SK-N-SH treated with all-trans-retinoic acid at 6 μM for 48 hours (cell line): ENCODE results near the gene PRPF31.
A peak's percentile ranks its signal among the peaks of the same experiment; 100 is the strongest.

Source experiments
- ATAC-seq: fragments of 200-7000 bp; cut with Tn5 transposase; 3 replicates; pipeline ENCODE4 v1.9.1; 2020; ENCODE audit warnings: mild to moderate bottlenecking, moderate library complexity
- ARNTL ChIP-seq: fragments of 450-650 bp; formaldehyde crosslinking; IDR thresholded peaks from 2 replicates; pipeline ENCODE4 v1.5.0; 2020; ENCODE audit warnings: low read depth, mild to moderate bottlenecking, moderate library complexity, borderline replicate concordance
- BACH2 ChIP-seq: fragments of 250-450 bp; sonication (Bioruptor Pico); IDR thresholded peaks from 2 replicates; pipeline ENCODE4 v1.9.0; 2021; ENCODE audit warnings: mild to moderate bottlenecking, borderline replicate concordance
- CREB5 ChIP-seq: fragments of 250-450 bp; sonication (Bioruptor Pico); IDR thresholded peaks from 2 replicates; pipeline ENCODE4 v1.5.1; 2020; ENCODE audit warnings: low read depth, mild to moderate bottlenecking, moderate library complexity
- CSDC2 ChIP-seq: fragments of 250-450 bp; sonication (Bioruptor Pico); IDR thresholded peaks from 2 replicates; pipeline ENCODE4 v1.5.0; 2020; ENCODE audit warnings: mild to moderate bottlenecking, moderate library complexity
- CSRNP3 ChIP-seq: fragments of 250-450 bp; sonication (Bioruptor Pico); IDR thresholded peaks from 2 replicates; pipeline ENCODE4 v1.5.1; 2021; ENCODE audit warnings: mild to moderate bottlenecking, moderate library complexity
- ESRRG ChIP-seq: fragments of 250-450 bp; sonication (Bioruptor Pico); IDR thresholded peaks from 2 replicates; pipeline ENCODE4 v1.6.1; 2021; ENCODE audit warnings: mild to moderate bottlenecking
- GLIS3 ChIP-seq: fragments of 250-450 bp; sonication (Bioruptor Pico); IDR thresholded peaks from 2 replicates; pipeline ENCODE4 v1.5.0; 2020; ENCODE audit warnings: mild to moderate bottlenecking, moderate library complexity
- ISL1 ChIP-seq: fragments of 250-450 bp; sonication (Bioruptor Pico); IDR thresholded peaks from 2 replicates; pipeline ENCODE4 v2.1.2; 2022; ENCODE audit warnings: mild to moderate bottlenecking, moderate library complexity
- PPARA ChIP-seq: fragments of 250-450 bp; sonication (Bioruptor Pico); IDR thresholded peaks from 2 replicates; pipeline ENCODE4 v1.5.0; 2020; ENCODE audit warnings: mild to moderate bottlenecking, borderline replicate concordance
- RARB ChIP-seq: fragments of 250-450 bp; sonication (Bioruptor Pico); IDR thresholded peaks from 2 replicates; pipeline ENCODE4 v1.8.0; 2021; ENCODE audit warnings: mild to moderate bottlenecking, moderate library complexity
- SNAI2 ChIP-seq: fragments of 250-450 bp; sonication (Bioruptor Pico); IDR thresholded peaks from 2 replicates; pipeline ENCODE4 v1.5.0; 2020; ENCODE audit warnings: mild to moderate bottlenecking, moderate library complexity
- TCF4 ChIP-seq: fragments of 250-450 bp; sonication (Bioruptor Pico); IDR thresholded peaks from 2 replicates; pipeline ENCODE4 v1.8.0; 2021; ENCODE audit warnings: mild to moderate bottlenecking, moderate library complexity, borderline replicate concordance
- TOX ChIP-seq: fragments of 250-450 bp; sonication (Bioruptor Pico); IDR thresholded peaks from 2 replicates; pipeline ENCODE4 v1.8.0; 2021; ENCODE audit warnings: mild to moderate bottlenecking, moderate library complexity, borderline replicate concordance
- ZC3H10 ChIP-seq: fragments of 250-450 bp; sonication (Bioruptor Pico); IDR thresholded peaks from 2 replicates; pipeline ENCODE4 v1.5.1; 2021; ENCODE audit warnings: mild to moderate bottlenecking, moderate library complexity
- ZFP3 ChIP-seq: fragments of 250-450 bp; sonication (Bioruptor Pico); IDR thresholded peaks from 2 replicates; pipeline ENCODE4 v1.5.0; 2020; ENCODE audit warnings: mild to moderate bottlenecking, moderate library complexity
- ZNF565 ChIP-seq: fragments of 450-650 bp; formaldehyde crosslinking; conservative IDR thresholded peaks from 2 replicates; pipeline ENCODE4 v1.5.0; 2020; ENCODE audit warnings: low read depth, mild to moderate bottlenecking, moderate library complexity
- ZNF70 ChIP-seq: fragments of 450-650 bp; formaldehyde crosslinking; IDR thresholded peaks from 2 replicates; pipeline ENCODE4 v1.5.0; 2020; ENCODE audit warnings: mild to moderate bottlenecking, moderate library complexity
- ZNF8 ChIP-seq: fragments of 450-650 bp; formaldehyde crosslinking; IDR thresholded peaks from 2 replicates; pipeline ENCODE4 v1.5.0; 2020; ENCODE audit warnings: mild to moderate bottlenecking, moderate library complexity
- TF ChIP-seq, protein P1 (sequence below): fragments of 250-450 bp; sonication (Bioruptor Pico); IDR thresholded peaks from 2 replicates; pipeline ENCODE4 v1.8.0; 2020; ENCODE audit warnings: mild to moderate bottlenecking, moderate library complexity, borderline replicate concordance

PRPF31 gene

GRCh38 chr19:54159352-54160181 is 44.0 kb downstream of the PRPF31 start, which contains the start of gene LENG1 (continued):
- TF ChIP-seq CREB5 (CRISPR knock-in tag): no peak
- TF ChIP-seq ZNF70 (CRISPR knock-in tag): no peak
- no peak for TF ChIP-seq TCF4 (CRISPR knock-in tag)
- no peak for TF ChIP-seq ARNTL (CRISPR knock-in tag)
- TF ChIP-seq ZNF565 (CRISPR knock-in tag): no peak
- no peak for TF ChIP-seq RARB
- no peak for TF ChIP-seq SNAI2
- no peak for TF ChIP-seq PPARA (CRISPR knock-in tag)
- TF ChIP-seq, all 23 proteins: peak for 0

DNA sequence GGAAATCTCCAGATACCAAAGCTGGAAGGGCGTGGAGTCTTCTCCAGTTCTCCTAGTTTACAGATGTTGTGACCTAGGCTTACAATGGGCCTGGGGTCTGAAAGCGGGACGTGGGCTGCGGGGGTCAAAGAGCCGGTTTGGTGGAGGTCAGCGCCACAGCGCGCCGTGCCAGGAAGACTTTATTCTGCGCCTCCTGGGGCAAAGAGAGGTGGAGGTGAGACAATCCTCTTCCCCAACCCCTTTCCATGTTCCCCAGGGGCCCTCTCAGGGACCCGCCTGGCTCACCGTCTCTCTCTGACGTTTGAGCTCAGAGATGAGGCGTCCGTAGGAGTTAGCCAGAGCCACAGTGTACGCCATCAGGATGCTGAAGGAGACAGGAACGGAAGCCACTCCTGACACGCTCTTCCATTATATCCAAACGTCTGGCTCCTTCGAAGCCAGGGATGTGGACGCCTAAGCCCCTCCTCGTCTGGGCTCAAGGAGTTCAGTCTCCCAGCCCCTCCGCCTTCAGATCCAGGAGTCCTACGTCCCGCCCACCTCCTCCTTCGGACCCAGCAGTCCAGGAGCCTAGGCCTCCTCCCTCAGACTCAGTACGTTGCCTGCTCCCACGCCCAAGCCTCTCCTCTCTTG is 44.7 kb downstream of the PRPF31 start:
- ATAC-seq: peak; percentile 11
- TF ChIP-seq CREB5 (CRISPR knock-in tag) (no peak), ARNTL (CRISPR knock-in tag) (no peak), ISL1 (no peak), ESRRG (CRISPR knock-in tag) (no peak), GLIS3 (CRISPR knock-in tag) (no peak), SNAI2 (no peak), CSDC2 (no peak), ZNF70 (CRISPR knock-in tag) (no peak), ZFP3 (CRISPR knock-in tag) (no peak), ZNF8 (CRISPR knock-in tag) (no peak), BACH2 (no peak), TCF4 (CRISPR knock-in tag) (no peak), ZNF565 (CRISPR knock-in tag) (no peak), RARB (no peak), ZC3H10 (CRISPR knock-in tag) (no peak), TOX (CRISPR knock-in tag) (no peak)
- TF ChIP-seq, protein P1, sequence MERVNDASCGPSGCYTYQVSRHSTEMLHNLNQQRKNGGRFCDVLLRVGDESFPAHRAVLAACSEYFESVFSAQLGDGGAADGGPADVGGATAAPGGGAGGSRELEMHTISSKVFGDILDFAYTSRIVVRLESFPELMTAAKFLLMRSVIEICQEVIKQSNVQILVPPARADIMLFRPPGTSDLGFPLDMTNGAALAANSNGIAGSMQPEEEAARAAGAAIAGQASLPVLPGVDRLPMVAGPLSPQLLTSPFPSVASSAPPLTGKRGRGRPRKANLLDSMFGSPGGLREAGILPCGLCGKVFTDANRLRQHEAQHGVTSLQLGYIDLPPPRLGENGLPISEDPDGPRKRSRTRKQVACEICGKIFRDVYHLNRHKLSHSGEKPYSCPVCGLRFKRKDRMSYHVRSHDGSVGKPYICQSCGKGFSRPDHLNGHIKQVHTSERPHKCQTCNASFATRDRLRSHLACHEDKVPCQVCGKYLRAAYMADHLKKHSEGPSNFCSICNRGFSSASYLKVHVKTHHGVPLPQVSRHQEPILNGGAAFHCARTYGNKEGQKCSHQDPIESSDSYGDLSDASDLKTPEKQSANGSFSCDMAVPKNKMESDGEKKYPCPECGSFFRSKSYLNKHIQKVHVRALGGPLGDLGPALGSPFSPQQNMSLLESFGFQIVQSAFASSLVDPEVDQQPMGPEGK (CRISPR knock-in tag): no peak
- TF ChIP-seq, all 23 proteins: peak for 0

DNA sequence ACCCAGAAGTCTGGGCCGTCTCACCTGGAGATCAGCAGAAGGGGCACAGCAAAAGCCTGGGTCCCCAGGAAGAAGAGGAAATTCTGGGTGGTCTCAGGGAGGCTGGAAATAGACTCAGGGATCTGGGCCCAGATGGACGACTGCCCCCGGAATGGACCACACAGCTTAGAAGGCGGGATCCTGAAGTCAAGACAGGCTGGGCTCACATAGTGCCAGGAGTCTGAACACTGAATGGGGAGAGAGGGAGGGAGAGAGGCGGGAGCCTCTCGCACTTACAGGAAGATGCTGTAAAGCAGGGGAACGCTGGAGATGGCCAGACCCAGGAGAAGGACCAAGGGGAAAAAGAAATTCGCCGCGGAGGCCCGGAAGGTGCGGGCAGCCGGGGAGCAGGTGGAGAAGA is 45.3 kb downstream of the PRPF31 start:
- ATAC-seq: no peak
- TF ChIP-seq CSRNP3 (CRISPR knock-in tag) (no peak), ZNF70 (CRISPR knock-in tag) (no peak), PPARA (CRISPR knock-in tag) (no peak), BACH2 (no peak)
- TF ChIP-seq, protein P1 (CRISPR knock-in tag): no peak
- TF ChIP-seq, all 23 proteins: peak for 0
